ENCODE measurements around the gene KANK2.

DNA sequence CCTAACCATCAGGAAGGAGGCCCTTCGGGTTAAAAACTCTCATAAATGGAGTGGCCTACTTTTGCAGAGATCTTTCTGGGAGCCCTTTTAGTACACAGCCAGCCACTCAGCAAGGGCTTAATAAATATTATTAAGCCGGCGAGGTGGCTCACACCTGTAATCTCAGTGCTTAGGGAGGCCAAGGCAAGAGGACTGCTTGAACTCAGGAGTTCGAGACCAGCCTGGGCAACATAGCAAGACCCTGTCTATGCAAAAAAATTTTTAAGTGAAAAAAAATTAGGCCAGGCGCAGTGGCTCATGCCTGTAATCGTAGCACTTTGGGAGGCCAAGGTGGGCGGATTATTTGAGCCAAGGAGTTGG, 810 bp upstream of the KANK2 start:
- TF ChIP-seq, protein P1, sequence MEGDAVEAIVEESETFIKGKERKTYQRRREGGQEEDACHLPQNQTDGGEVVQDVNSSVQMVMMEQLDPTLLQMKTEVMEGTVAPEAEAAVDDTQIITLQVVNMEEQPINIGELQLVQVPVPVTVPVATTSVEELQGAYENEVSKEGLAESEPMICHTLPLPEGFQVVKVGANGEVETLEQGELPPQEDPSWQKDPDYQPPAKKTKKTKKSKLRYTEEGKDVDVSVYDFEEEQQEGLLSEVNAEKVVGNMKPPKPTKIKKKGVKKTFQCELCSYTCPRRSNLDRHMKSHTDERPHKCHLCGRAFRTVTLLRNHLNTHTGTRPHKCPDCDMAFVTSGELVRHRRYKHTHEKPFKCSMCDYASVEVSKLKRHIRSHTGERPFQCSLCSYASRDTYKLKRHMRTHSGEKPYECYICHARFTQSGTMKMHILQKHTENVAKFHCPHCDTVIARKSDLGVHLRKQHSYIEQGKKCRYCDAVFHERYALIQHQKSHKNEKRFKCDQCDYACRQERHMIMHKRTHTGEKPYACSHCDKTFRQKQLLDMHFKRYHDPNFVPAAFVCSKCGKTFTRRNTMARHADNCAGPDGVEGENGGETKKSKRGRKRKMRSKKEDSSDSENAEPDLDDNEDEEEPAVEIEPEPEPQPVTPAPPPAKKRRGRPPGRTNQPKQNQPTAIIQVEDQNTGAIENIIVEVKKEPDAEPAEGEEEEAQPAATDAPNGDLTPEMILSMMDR (conservative IDR thresholded peaks at IDR 0.05 in 1 of 2, IDR thresholded peaks at IDR 0.05 in 1 of 2; ENCODE audit: low read depth in 1 of 2, low read length in 2 of 2): no peak
- no peak for TF ChIP-seq EZH2 (IDR thresholded peaks at IDR 0.05; ENCODE audit: low read length, missing control alignments)
